ENCODE results near the gene TRIM40.
"Not testable (repeated sequence)": the region's sequence is repeated elsewhere in the genome, so short reads cannot be mapped to it uniquely, and the experiment has no call there.

TRIM40 gene

GRCh38 chr6:30163090-30163917, 27.4 kb downstream of the TRIM40 start, which contains the start of gene TRIM15:
TSS of gene TRIM15 (plus strand) at chr6:30163546. CDS start at chr6:30163685, 139 bp downstream.
- in situ Hi-C loops (cut with MboI; ENCODE audit: low sequenced_read_pairs, unreplicated experiment): no loop called here
- no peak for DNase-seq (ENCODE audit: low spot score)
- TF ChIP-seq CTCF (IDR thresholded peaks at IDR 0.05; ENCODE audit: borderline replicate concordance, control extremely low read depth, extremely low read depth, insufficient read depth, missing control alignments): no peak

GRCh38 chr6:30163918-30164654, 28.1 kb downstream of the TRIM40 start:
- TF ChIP-seq CTCF (IDR thresholded peaks at IDR 0.05; ENCODE audit: borderline replicate concordance, control extremely low read depth, extremely low read depth, insufficient read depth, missing control alignments): no peak
- in situ Hi-C loops (cut with MboI; ENCODE audit: low sequenced_read_pairs, unreplicated experiment): no loop called here
- DNase-seq (ENCODE audit: low spot score): no peak

- in situ Hi-C loops (cut with MboI; ENCODE audit: low sequenced_read_pairs, unreplicated experiment): no loop called here
- no peak for TF ChIP-seq CTCF (IDR thresholded peaks at IDR 0.05; ENCODE audit: borderline replicate concordance, control extremely low read depth, extremely low read depth, insufficient read depth, missing control alignments)
- no peak for DNase-seq (ENCODE audit: low spot score)
Observed at GRCh38 chr6:30164714-30165113, 28.8 kb downstream of the TRIM40 start.

GRCh38 chr6:30165238-30165637, 29.3 kb downstream of the TRIM40 start:
- DNase-seq (ENCODE audit: low spot score); in situ Hi-C loops (cut with MboI; ENCODE audit: low sequenced_read_pairs, unreplicated experiment): not testable (repeated sequence)

GRCh38 chr6:30167101-30167500, 31.2 kb downstream of the TRIM40 start:
- no peak for TF ChIP-seq CTCF (IDR thresholded peaks at IDR 0.05; ENCODE audit: borderline replicate concordance, control extremely low read depth, extremely low read depth, insufficient read depth, missing control alignments)
- no peak for DNase-seq (ENCODE audit: low spot score)
- in situ Hi-C loops (cut with MboI; ENCODE audit: low sequenced_read_pairs, unreplicated experiment): no loop called here

GRCh38 chr6:30168741-30169140, 32.8 kb downstream of the TRIM40 start:
- DNase-seq (ENCODE audit: low spot score): no peak
- TF ChIP-seq CTCF (IDR thresholded peaks at IDR 0.05; ENCODE audit: borderline replicate concordance, control extremely low read depth, extremely low read depth, insufficient read depth, missing control alignments): no peak
- in situ Hi-C loops (cut with MboI; ENCODE audit: low sequenced_read_pairs, unreplicated experiment): no loop called here
